GM19397 (cell line): ENCODE results near the gene ARHGAP1.

Experiments used
- ATAC-seq: cut with Tn5 transposase; IDR thresholded peaks from one replicate; pipeline ENCODE4 v1.9.1; 2021; ENCODE audit warnings: mild to moderate bottlenecking, moderate library complexity; ENCODE audit not compliant: unreplicated experiment

Gene ARHGAP1

GRCh38 chr11:46643531-46643930 is 56.9 kb downstream of the ARHGAP1 start:
- no peak for ATAC-seq

- ATAC-seq = no peak
Measured at GRCh38 chr11:46642627-46643335, 57.6 kb downstream of the ARHGAP1 start.

GRCh38 chr11:46641639-46642038 is 58.8 kb downstream of the ARHGAP1 start:
- ATAC-seq = no peak

GRCh38 chr11:46640036-46640788 is 60.2 kb downstream of the ARHGAP1 start:
- no peak for ATAC-seq

- no peak for ATAC-seq
Measured at GRCh38 chr11:46639197-46639839, 61.1 kb downstream of the ARHGAP1 start.

GRCh38 chr11:46637546-46637945 is 62.9 kb downstream of the ARHGAP1 start:
- ATAC-seq = no peak

- no peak for ATAC-seq
Measured at GRCh38 chr11:46635557-46636139, 64.8 kb downstream of the ARHGAP1 start.

GRCh38 chr11:46633291-46634217 is 66.9 kb downstream of the ARHGAP1 start:
- ATAC-seq = no peak

- ATAC-seq = no peak
Measured at GRCh38 chr11:46632502-46632901, 67.9 kb downstream of the ARHGAP1 start.

GRCh38 chr11:46631676-46632075 is 68.7 kb downstream of the ARHGAP1 start:
- ATAC-seq = no peak

- no peak for ATAC-seq
Measured at GRCh38 chr11:46630237-46630636, 70.2 kb downstream of the ARHGAP1 start.

GRCh38 chr11:46628961-46629360 is 71.5 kb downstream of the ARHGAP1 start:
- ATAC-seq = no peak
